Dedifferentiated amniotic fluid mesenchymal stem cell (primary cell): ENCODE results near the gene POLR2H.
A peak's percentile ranks its signal among the peaks of the same experiment; 100 is the strongest.
"Not testable (repeated sequence)": the region's sequence is repeated elsewhere in the genome, so short reads cannot be mapped to it uniquely, and the experiment has no call there.

Source experiments
- DNase-seq: peaks from one replicate; pipeline ENCODE4 v3.0.0-alpha.2; 2016; ENCODE audit errors: extremely low spot score

The POLR2H gene

GRCh38 chr3:184335661-184336546 lies 25.6 kb upstream of the POLR2H start:
- peak; percentile 46 for DNase-seq

- DNase-seq, result peak; percentile 44
These were observed 24.7 kb upstream of the POLR2H start for GRCh38 chr3:184336547-184337398.

- DNase-seq, result no peak
These were observed 24.2 kb upstream of the POLR2H start, which contains the start of gene FAM131A for GRCh38 chr3:184337399-184337714. TSS of gene FAM131A (plus strand) at chr3:184337600. CDS start at chr3:184337631, 31 bp downstream.

GRCh38 chr3:184337981-184338380 lies 23.5 kb upstream of the POLR2H start:
- no peak for DNase-seq

- DNase-seq, result no peak
These were observed 23.0 kb upstream of the POLR2H start for GRCh38 chr3:184338511-184338945.

GRCh38 chr3:184339001-184339400 lies 22.5 kb upstream of the POLR2H start:
- DNase-seq, result no peak

- not testable (repeated sequence) for DNase-seq
These were observed 21.9 kb upstream of the POLR2H start for GRCh38 chr3:184339451-184340135.

GRCh38 chr3:184341925-184342324 lies 19.6 kb upstream of the POLR2H start:
- DNase-seq, result no peak

GRCh38 chr3:184343200-184343876 lies 18.2 kb upstream of the POLR2H start:
- no peak for DNase-seq

GRCh38 chr3:184344579-184345316 lies 16.8 kb upstream of the POLR2H start:
- DNase-seq, result no peak

- DNase-seq, result peak; percentile 54
These were observed 16.0 kb upstream of the POLR2H start for GRCh38 chr3:184345317-184346144.

- no peak for DNase-seq
These were observed 14.9 kb upstream of the POLR2H start for GRCh38 chr3:184346480-184347190.

- DNase-seq, result no peak
These were observed 14.0 kb upstream of the POLR2H start for GRCh38 chr3:184347321-184348056.

- no peak for DNase-seq
These were observed 13.5 kb upstream of the POLR2H start for GRCh38 chr3:184348057-184348382.

- DNase-seq, result no peak
These were observed 11.7 kb upstream of the POLR2H start for GRCh38 chr3:184349563-184350470.

- no peak for DNase-seq
These were observed 10.9 kb upstream of the POLR2H start for GRCh38 chr3:184350618-184351017.

- no peak for DNase-seq
These were observed 9.9 kb upstream of the POLR2H start for GRCh38 chr3:184351511-184352148.
